HepG2 (cell line): ENCODE measurements around the gene GATM. TPM values are rescaled to one million over a fixed set of nuclear protein-coding genes. Genes with fewer than 3 reads are reported as not detected.

Experiments used
- ATAC-seq: fragments of 200-7000 bp; cut with Tn5 transposase; 3 replicates; pipeline ENCODE4 v1.9.1; 2020; ENCODE audit warnings: mild to moderate bottlenecking, moderate library complexity
- BruUV-seq: library from RNA; stranded (reverse); fragments of 400-500 nt; replicated peaks from 2 replicates; lab custom pipeline; 2021; lab: Mats Ljungman, UMichigan
- CTCF ChIA-PET: fragments of 300-600 bp; formaldehyde crosslinking; extraction: SDS; loops from one replicate; lab custom pipeline; 2021; ENCODE audit warnings: low total read pairs, inconsistent platforms, low intra/inter-chr PET ratio; lab: Yijun Ruan, JAX
- POLR2A ChIA-PET: fragments of 350-600 bp; sonication (Branson Sonifier 250); formaldehyde crosslinking; loops from one replicate; lab custom pipeline; 2020; ENCODE audit warnings: antibody characterized with exemption, inconsistent platforms; lab: Yijun Ruan, JAX
- DNase-seq: peaks from one replicate; pipeline ENCODE4 v3.0.0-alpha.2; 2015; ENCODE audit warnings: low spot score
- FAIRE-seq: peaks from 3 replicates; lab custom pipeline; 2011; peaks lifted over from hg19 to GRCh38; lab: Jason Lieb, UNC
- H2AFZ ChIP-seq: one replicate; pipeline ENCODE4 v1.6.1; 2011; ENCODE audit warnings: low read length, inconsistent platforms
- H3K27ac ChIP-seq: fragments of 300-600 bp; 3 replicates; pipeline ENCODE4 v1.8.0; 2011; ENCODE audit warnings: mixed run types, mild to moderate bottlenecking, mixed read lengths, low read length, inconsistent platforms; ENCODE audit not compliant: insufficient read depth; ENCODE audit errors: extremely low read length
- H3K27me3 ChIP-seq, 2 experiments: fragments of 200-600 bp in 1 of 2; 2 replicates in 1 of 2; 3 replicates in 1 of 2; pipeline versions ENCODE4 v1.6.0 to v1.8.0; 2011; ENCODE audit warnings: low read length in 2 of 2, mild to moderate bottlenecking in 2 of 2, moderate library complexity in 2 of 2, inconsistent platforms in 1 of 2; ENCODE audit not compliant: insufficient read depth in 2 of 2, control insufficient read depth in 1 of 2
- H3K36me3 ChIP-seq, 2 experiments: fragments of 200-600 bp in 1 of 2; replicated peaks in 1 of 2; 2 replicates in 1 of 2; 3 replicates in 1 of 2; pipeline versions ENCODE4 v1.5.1 to v1.8.0; 2011; ENCODE audit warnings: low read length in 2 of 2, inconsistent platforms in 1 of 2; ENCODE audit not compliant: insufficient read depth in 2 of 2, control insufficient read depth in 1 of 2
- H3K4me1 ChIP-seq: 2 replicates; pipeline ENCODE4 v1.5.1; 2012; ENCODE audit warnings: low read length, inconsistent platforms; ENCODE audit not compliant: insufficient read depth
- H3K4me2 ChIP-seq: 2 replicates; pipeline ENCODE4 v1.6.0; 2011; ENCODE audit warnings: low read depth, low read length, inconsistent platforms
- H3K4me3 ChIP-seq, 3 experiments: fragments of 200-600 bp in 1 of 3; sonication (generic), shearing (Covaris generic) in 1 of 3; replicated peaks in 1 of 3; 2 replicates each; pipeline ENCODE4 v1.5.1; 2011 to 2016; ENCODE audit warnings: low read length in 3 of 3, inconsistent platforms in 2 of 3, low read depth in 2 of 3, mild to moderate bottlenecking in 2 of 3, control low read depth in 1 of 3, mixed read lengths in 1 of 3; ENCODE audit not compliant: insufficient read depth in 1 of 3
- H3K79me2 ChIP-seq: one replicate; pipeline ENCODE4 v1.6.1; 2011; ENCODE audit warnings: low read length, inconsistent platforms; ENCODE audit not compliant: insufficient read depth
- H3K9ac ChIP-seq: 2 replicates; pipeline ENCODE4 v1.6.0; 2011; ENCODE audit warnings: mild to moderate bottlenecking, low read depth, low read length, inconsistent platforms; ENCODE audit not compliant: insufficient read depth
- H3K9me3 ChIP-seq: 2 replicates; pipeline ENCODE4 v1.5.1; 2012; ENCODE audit warnings: mild to moderate bottlenecking, low read length
- H4K20me1 ChIP-seq: 2 replicates; pipeline ENCODE4 v1.6.0; 2011; ENCODE audit warnings: inconsistent platforms, mild to moderate bottlenecking, low read length, moderate library complexity; ENCODE audit not compliant: insufficient read depth
- HNRNPL ChIP-seq: fragments of 200-400 bp; formaldehyde crosslinking; IDR thresholded peaks from 2 replicates; pipeline ENCODE4 v1.6.1; 2017; ENCODE audit warnings: mild to moderate bottlenecking, low read depth, low read length
- KAT2B ChIP-seq: fragments of 150-350 bp; IDR thresholded peaks from 2 replicates; pipeline ENCODE4 v1.6.1; 2014; ENCODE audit warnings: low read depth, low read length, borderline replicate concordance
- KDM4B ChIP-seq: sonication (generic); formaldehyde crosslinking; IDR thresholded peaks from 2 replicates; pipeline ENCODE4 v1.4.0; 2020; ENCODE audit warnings: missing genetic modification reagents
- PHF21A ChIP-seq: sonication (generic); formaldehyde crosslinking; IDR thresholded peaks from 2 replicates; pipeline ENCODE4 v1.5.0; 2020; ENCODE audit warnings: mild to moderate bottlenecking, missing genetic modification reagents
- PLSCR1 ChIP-seq: sonication (generic); formaldehyde crosslinking; IDR thresholded peaks from 2 replicates; pipeline ENCODE4 v1.5.0; 2020; ENCODE audit warnings: missing genetic modification reagents, mild to moderate bottlenecking, borderline replicate concordance
- POLR2A ChIP-seq, 2 experiments: IDR thresholded peaks; 2 replicates each; pipeline ENCODE4 v1.6.1; 2011; ENCODE audit warnings: low read depth in 2 of 2, low read length in 2 of 2, mild to moderate bottlenecking in 1 of 2, moderate library complexity in 1 of 2; ENCODE audit not compliant: insufficient read depth in 1 of 2
- RERE ChIP-seq: IDR thresholded peaks from 2 replicates; pipeline ENCODE4 v1.6.1; 2016; ENCODE audit warnings: low read depth, missing genetic modification reagents, missing compliant biosample characterization
- SP5 ChIP-seq: IDR thresholded peaks from 2 replicates; pipeline ENCODE4 v1.6.1; 2016; ENCODE audit warnings: low read depth, borderline replicate concordance
- SRF ChIP-seq: IDR thresholded peaks from 2 replicates; pipeline ENCODE4 v1.6.1; 2011; ENCODE audit warnings: mild to moderate bottlenecking, low read depth, low read length, moderate library complexity
- TFDP1 ChIP-seq: IDR thresholded peaks from 2 replicates; pipeline ENCODE4 v1.6.1; 2016; ENCODE audit warnings: missing compliant biosample characterization, missing genetic modification reagents, borderline replicate concordance
- TRIM22 ChIP-seq: fragments of 450-650 bp; IDR thresholded peaks from 2 replicates; pipeline ENCODE4 v1.6.1; 2017
- ZNF431 ChIP-seq: sonication (generic); formaldehyde crosslinking; IDR thresholded peaks from 2 replicates; pipeline ENCODE4 v1.9.0; 2022; ENCODE audit warnings: missing genetic modification reagents, low read depth, mild to moderate bottlenecking, borderline replicate concordance
- ZNF639 ChIP-seq: conservative IDR thresholded peaks from 2 replicates; pipeline ENCODE4 v1.6.1; 2018; ENCODE audit warnings: missing genetic modification reagents
- ZNF660 ChIP-seq: sonication (generic); formaldehyde crosslinking; IDR thresholded peaks from 2 replicates; pipeline ENCODE4 v1.5.1; 2020; ENCODE audit warnings: mild to moderate bottlenecking, low read depth, missing genetic modification reagents, borderline replicate concordance
- ZNF768 ChIP-seq: sonication (generic); formaldehyde crosslinking; IDR thresholded peaks from 2 replicates; pipeline ENCODE4 v1.4.0; 2020; ENCODE audit warnings: missing genetic modification reagents
- WGBS: methylation state at CpG from one replicate; pipeline ENCODE4 v1.1.6; 2017; ENCODE audit warnings: low lambda C conversion rate; 5-methylcytosine and 5-hydroxymethylcytosine counted together
- in situ Hi-C: cut with HindIII; loops from 2 replicates; pipeline ENCODE4 v1.10.0; 2017; ENCODE audit warnings: low pct_unique_long_range_greater_than_20kb; ENCODE audit not compliant: extremely low pct_ligation_motif_present
- intact Hi-C: fragments of 100-400 bp; cut with micrococcal nuclease; formaldehyde crosslinking; loops from one replicate; pipeline ENCODE4 v1.10.0; 2022; ENCODE audit not compliant: unreplicated experiment
- polyA plus RNA-seq, 8 experiments: library from polyadenylated mRNA; depleted of rRNA in 3 of 8; stranded (reverse) in 7 of 8; unstranded in 1 of 8; fragments of >200 nt; fragmentation: Illumina TruSeq in 4 of 8; extraction: Trizol in 4 of 8; gene quantifications; 2 replicates each; pipeline versions ENCODE4 v1.2.1 to v1.2.3, GENCODE V29; 2011 to 2016; ENCODE audit warnings: low read depth in 4 of 8, missing spikeins in 1 of 8, mixed read lengths in 1 of 8; ENCODE audit not compliant: insufficient read depth in 1 of 8
- total RNA-seq, 5 experiments: library from RNA; depleted of rRNA; stranded (reverse); fragments of >200 nt; fragmentation: Illumina TruSeq; extraction: Trizol; gene quantifications; 2 replicates each; pipeline ENCODE4 v1.2.3, GENCODE V29; 2016; ENCODE audit warnings: low read depth in 1 of 5

GATM gene
- total and polyA plus RNA-seq, 2 of the 13 experiments (the other 11 are each of a cell fraction or from before 2014, with no cell fraction given): 2.1 to 16.8 TPM

- TF ChIP-seq SRF: no peak
- TF ChIP-seq RERE (CRISPR knock-in tag): no peak
- no peak for TF ChIP-seq TRIM22
- no peak for TF ChIP-seq POLR2A (IDR thresholded peaks at IDR 0.05; ENCODE audit: insufficient read depth in 1 of 2, low read depth in 2 of 2, low read length in 2 of 2)
- TF ChIP-seq PLSCR1 (CRISPR knock-in tag): no peak
- TF ChIP-seq KAT2B: no peak
- no peak for TF ChIP-seq SP5 (CRISPR knock-in tag)
- TF ChIP-seq KDM4B: no peak
- no peak for TF ChIP-seq TFDP1 (CRISPR knock-in tag)
- no peak for TF ChIP-seq ZNF431
- TF ChIP-seq ZNF660 (CRISPR knock-in tag): no peak
- TF ChIP-seq PHF21A (CRISPR knock-in tag): no peak
- TF ChIP-seq ZNF768: no peak
- no peak for TF ChIP-seq HNRNPL
- TF ChIP-seq ZNF639 (CRISPR knock-in tag): no peak
- TF ChIP-seq, all 625 proteins: peak for 0
- in situ Hi-C loops: no loop called here
- no TSS peak for BruUV-seq
- POLR2A ChIA-PET: no interaction called here
- H3K27me3 ChIP-seq: no peaks in the 10 kb centered on the region
- no peaks in the 10 kb centered on the region for H3K9me3 ChIP-seq
- H3K4me1 ChIP-seq: peaks cover 29% of the 10 kb centered on the region
- H3K4me3 ChIP-seq: no peak overlapping the region
- no peaks in the 10 kb centered on the region for H3K36me3 ChIP-seq
- no peaks in the 10 kb centered on the region for H3K79me2 ChIP-seq
- no peak overlapping the region for H3K4me2 ChIP-seq
- no peak overlapping the region for H3K27ac ChIP-seq
- H2AFZ ChIP-seq: no peak overlapping the region
- no peak for ATAC-seq
- no peaks in the 10 kb centered on the region for H4K20me1 ChIP-seq
- DNase-seq: no peak
- H3K9ac ChIP-seq: no peak overlapping the region
- WGBS: 90% methylated on average over 3 of the region's 3 CpGs
- FAIRE-seq: no peak
- intact Hi-C loops: no loop called here
- CTCF ChIA-PET: no interaction called here
Observed at GRCh38 chr15:45375836-45376235, 2.5 kb downstream of the GATM start.
